ENCODE measurements around the gene KRTAP4-11. TPM values are rescaled to one million over a fixed set of nuclear protein-coding genes. Genes with fewer than 3 reads are reported as not detected.
"Not testable (repeated sequence)": the region's sequence is repeated elsewhere in the genome, so short reads cannot be mapped to it uniquely, and the experiment has no call there.

KRTAP4-11 gene
- total RNA-seq, 4 donors from 2014 or later: not detected

DNA sequence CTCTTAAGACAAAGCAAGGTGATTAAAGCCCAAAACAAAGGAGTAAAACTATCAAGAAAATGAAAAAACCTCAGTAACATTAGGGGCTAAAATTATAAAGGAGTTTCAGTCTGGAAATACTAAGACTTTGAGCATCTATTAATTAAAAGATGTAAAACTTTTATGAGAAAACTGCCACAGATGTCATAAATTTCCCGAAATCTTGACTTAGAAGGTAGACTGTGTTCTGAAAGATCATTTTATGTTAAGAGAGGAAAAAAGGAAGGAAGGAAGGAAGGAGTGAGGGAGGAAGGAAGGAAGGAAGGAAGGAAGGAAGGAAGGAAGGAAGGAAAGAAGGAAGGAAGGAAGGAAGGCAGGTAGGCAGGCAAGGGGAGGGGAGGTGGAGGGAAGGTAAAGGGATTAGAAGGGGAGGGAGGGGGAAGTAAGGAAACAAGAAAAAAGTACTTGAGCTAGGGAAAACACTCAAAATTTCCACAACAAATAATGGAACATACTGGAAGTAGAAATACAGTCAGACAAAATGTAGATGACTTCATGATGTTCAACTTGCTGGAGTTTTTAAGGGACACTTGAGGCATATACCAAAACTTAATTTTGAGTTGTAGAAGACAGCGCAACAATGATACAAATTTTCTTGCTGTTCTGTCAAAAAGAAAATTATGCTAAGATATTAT lies 29.5 kb upstream of the KRTAP4-11 start:
- Histone ChIP-seq H3K27me3 (no peaks in the 10 kb centered on the region), H3K36me3 (no peaks in the 10 kb centered on the region), H3K4me3 (no peak overlapping the region), H3K27ac (no peak overlapping the region), H3K9me3 (no peaks in the 10 kb centered on the region), H3K4me1 (no peaks in the 10 kb centered on the region)
- no peak for TF ChIP-seq POLR2A (IDR thresholded peaks at IDR 0.05)
- ATAC-seq: no peak
- intact Hi-C loops (cut with DNase I; ENCODE audit: low total_unique reads) (no loop called here), in situ Hi-C loops (cut with MboI; ENCODE audit: low sequenced_read_pairs in 4 of 4) (no loop called here)
- DNase-seq: no peak

DNA sequence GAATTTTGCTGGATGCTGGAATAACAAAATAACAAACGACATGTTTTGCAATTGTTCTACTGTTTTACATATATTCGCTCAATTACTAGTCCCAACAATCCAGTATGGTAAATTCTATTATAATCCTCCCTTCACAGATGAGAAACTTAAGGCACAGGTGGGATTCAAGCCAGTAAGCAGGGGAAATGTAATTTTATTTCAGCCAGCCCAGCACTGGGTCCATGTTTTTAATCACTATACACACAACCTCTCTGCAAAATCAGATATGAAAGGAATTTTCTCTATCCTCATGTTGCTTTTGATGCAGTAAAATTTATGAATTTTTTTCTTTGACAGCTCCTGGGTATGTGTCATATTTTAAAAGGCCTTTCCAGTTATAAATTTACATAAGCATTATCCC lies 27.1 kb upstream of the KRTAP4-11 start:
- Histone ChIP-seq H3K9me3 (no peaks in the 10 kb centered on the region), H3K27ac (no peak overlapping the region), H3K36me3 (no peaks in the 10 kb centered on the region), H3K4me3 (no peak overlapping the region), H3K4me1 (no peaks in the 10 kb centered on the region), H3K27me3 (no peaks in the 10 kb centered on the region)
- in situ Hi-C loops (cut with MboI; ENCODE audit: low sequenced_read_pairs in 4 of 4): no loop called here
- TF ChIP-seq, protein P1, sequence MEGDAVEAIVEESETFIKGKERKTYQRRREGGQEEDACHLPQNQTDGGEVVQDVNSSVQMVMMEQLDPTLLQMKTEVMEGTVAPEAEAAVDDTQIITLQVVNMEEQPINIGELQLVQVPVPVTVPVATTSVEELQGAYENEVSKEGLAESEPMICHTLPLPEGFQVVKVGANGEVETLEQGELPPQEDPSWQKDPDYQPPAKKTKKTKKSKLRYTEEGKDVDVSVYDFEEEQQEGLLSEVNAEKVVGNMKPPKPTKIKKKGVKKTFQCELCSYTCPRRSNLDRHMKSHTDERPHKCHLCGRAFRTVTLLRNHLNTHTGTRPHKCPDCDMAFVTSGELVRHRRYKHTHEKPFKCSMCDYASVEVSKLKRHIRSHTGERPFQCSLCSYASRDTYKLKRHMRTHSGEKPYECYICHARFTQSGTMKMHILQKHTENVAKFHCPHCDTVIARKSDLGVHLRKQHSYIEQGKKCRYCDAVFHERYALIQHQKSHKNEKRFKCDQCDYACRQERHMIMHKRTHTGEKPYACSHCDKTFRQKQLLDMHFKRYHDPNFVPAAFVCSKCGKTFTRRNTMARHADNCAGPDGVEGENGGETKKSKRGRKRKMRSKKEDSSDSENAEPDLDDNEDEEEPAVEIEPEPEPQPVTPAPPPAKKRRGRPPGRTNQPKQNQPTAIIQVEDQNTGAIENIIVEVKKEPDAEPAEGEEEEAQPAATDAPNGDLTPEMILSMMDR (IDR thresholded peaks at IDR 0.05 in 4 of 5, conservative IDR thresholded peaks at IDR 0.05 in 1 of 5): no peak
- TF ChIP-seq POLR2A (IDR thresholded peaks at IDR 0.05): no peak
- intact Hi-C loops (cut with DNase I; ENCODE audit: low total_unique reads): no loop called here
- ATAC-seq (no peak), DNase-seq (no peak)

DNA sequence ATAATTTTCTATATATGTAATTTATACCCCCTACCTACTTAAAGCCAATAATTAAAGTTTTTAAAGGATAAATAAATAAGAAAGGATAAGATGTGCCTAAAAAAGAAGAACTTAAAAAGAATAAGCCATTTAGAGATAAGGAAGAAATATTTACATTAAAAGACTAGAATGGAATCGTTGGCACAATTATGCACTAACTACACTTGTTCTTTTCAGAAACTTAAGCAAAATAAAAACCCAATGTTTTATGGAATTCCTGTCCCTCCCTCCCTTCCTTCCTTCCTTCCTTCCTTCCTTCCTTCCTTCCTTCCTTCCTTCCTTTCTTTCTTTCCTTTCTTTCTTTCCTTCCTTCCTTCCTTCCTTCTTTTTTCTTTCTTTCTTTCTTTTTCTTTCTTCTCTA lies 26.7 kb upstream of the KRTAP4-11 start:
- Histone ChIP-seq H3K36me3 (no peaks in the 10 kb centered on the region), H3K27me3 (no peaks in the 10 kb centered on the region), H3K4me1 (no peaks in the 10 kb centered on the region), H3K27ac (no peak overlapping the region), H3K4me3 (no peak overlapping the region), H3K9me3 (no peaks in the 10 kb centered on the region)
- ATAC-seq: no peak
- TF ChIP-seq, protein P1 (IDR thresholded peaks at IDR 0.05 in 4 of 5, conservative IDR thresholded peaks at IDR 0.05 in 1 of 5): no peak
- no peak for DNase-seq
- intact Hi-C loops (cut with DNase I; ENCODE audit: low total_unique reads) (no loop called here), in situ Hi-C loops (cut with MboI; ENCODE audit: low sequenced_read_pairs in 4 of 4) (no loop called here)

DNA sequence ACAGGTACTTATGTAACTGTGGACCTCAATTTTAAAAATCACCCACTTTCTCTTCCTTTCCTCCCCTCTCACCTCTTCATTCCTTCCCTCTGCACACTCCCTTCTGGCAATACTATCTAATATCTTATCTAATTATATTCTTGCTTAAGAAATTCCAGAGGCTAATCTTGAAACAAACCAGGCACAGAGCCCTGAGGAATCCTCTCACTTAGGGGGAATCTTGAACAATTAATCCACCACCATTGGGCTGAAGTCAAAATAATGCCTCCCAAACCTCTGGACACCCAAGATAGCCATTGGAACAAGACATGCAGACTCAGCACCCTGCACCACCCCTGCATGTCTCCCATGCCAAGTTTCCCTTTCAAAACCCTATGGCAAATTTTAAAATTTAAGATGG lies 23.2 kb upstream of the KRTAP4-11 start:
- TF ChIP-seq, protein P1 (IDR thresholded peaks at IDR 0.05 in 4 of 5, conservative IDR thresholded peaks at IDR 0.05 in 1 of 5): no peak
- no peak for TF ChIP-seq POLR2A (IDR thresholded peaks at IDR 0.05)
- Histone ChIP-seq H3K27me3 (peaks cover 0 to 3% (median 0%) of the 10 kb centered on the region in 3 donors), H3K9me3 (no peaks in the 10 kb centered on the region), H3K4me1 (no peaks in the 10 kb centered on the region), H3K36me3 (no peaks in the 10 kb centered on the region), H3K4me3 (no peak overlapping the region), H3K27ac (no peak overlapping the region)
- intact Hi-C loops (cut with DNase I; ENCODE audit: low total_unique reads) (no loop called here), in situ Hi-C loops (cut with MboI; ENCODE audit: low sequenced_read_pairs in 4 of 4) (no loop called here)
- ATAC-seq (no peak), DNase-seq (no peak)

DNA sequence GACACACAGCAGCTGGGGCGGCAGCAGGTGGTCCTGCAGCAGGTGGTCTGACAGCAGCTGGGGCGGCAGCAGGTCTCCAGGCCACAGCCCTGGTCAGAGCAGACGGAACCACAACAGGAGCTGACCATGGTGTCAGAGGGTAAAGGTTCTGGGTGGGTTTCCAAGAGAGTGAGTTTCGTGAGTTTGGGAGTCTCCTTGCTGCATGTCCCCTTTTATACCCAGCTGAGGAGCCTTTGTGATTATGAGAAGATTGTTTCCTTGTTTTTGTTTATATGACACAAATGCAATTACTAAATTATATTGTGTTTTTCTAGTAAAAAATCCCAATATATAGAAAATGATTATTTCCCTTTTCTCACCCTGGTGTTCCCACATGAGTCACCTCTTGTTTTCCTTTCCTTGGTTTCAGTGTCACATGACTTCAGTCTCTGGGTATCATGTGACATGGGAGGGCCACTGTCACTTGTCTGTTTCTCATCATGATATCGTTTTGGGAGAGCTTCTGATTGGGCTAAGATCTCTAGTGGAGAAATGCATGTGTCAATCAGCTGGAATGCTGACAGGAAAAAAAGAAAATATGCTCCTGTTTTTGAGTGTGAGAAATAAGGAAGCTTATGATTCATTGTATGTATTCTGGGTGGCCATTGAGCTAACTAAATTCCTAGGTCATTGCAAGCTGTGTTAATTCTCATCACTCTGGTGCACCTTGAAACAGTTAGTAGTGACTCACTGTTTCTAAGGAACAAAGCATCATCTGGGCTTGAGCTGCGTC lies 22.4 kb upstream of the KRTAP4-11 start, which contains the start of gene KRTAP4-6:
Gene KRTAP4-6, minus strand, starts transcription at position 185 of the 772 bp plus-strand sequence. Its CDS starts 57 bp downstream, at position 128.
- Histone ChIP-seq H3K9me3 (no peaks in the 10 kb centered on the region), H3K27ac (no peak within 1 kb of the TSS), H3K36me3 (no peaks in the 10 kb centered on the region), H3K27me3 (peaks cover 0 to 3% (median 0%) of the 10 kb centered on the region in 3 donors), H3K4me1 (no peaks in the 10 kb centered on the region), H3K4me3 (no peak within 1 kb of the TSS)
- intact Hi-C loops (cut with DNase I; ENCODE audit: low total_unique reads) (no loop called here), in situ Hi-C loops (cut with MboI; ENCODE audit: low sequenced_read_pairs in 4 of 4) (no loop called here)
- ATAC-seq (no peak), DNase-seq (no peak)
- TF ChIP-seq, protein P1 (IDR thresholded peaks at IDR 0.05 in 4 of 5, conservative IDR thresholded peaks at IDR 0.05 in 1 of 5): no peak
- TF ChIP-seq POLR2A (IDR thresholded peaks at IDR 0.05): no peak

DNA sequence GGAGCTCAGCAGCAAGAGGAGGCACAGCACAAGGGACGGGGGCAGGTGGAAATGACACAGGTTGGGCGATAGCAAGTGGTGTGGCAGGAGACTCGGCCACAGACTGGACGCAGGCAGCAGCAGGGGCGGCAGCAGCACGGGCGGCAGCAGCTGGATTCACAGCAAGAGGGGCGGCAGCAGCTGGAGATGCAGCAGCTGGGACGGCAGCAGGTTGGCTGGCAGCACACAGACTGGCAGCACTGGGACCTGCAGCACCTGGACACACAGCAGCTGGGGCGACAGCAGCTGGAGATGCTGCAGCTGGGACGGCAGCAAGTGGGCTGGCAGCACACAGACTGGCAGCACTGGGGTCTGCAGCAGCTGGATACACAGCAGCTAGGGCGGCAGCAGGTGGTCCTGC lies 21.7 kb upstream of the KRTAP4-11 start:
- H3K27me3 ChIP-seq; H3K27ac ChIP-seq; H3K36me3 ChIP-seq; H3K9me3 ChIP-seq; ATAC-seq; intact Hi-C loops (cut with DNase I; ENCODE audit: low total_unique reads); H3K4me1 ChIP-seq; in situ Hi-C loops (cut with MboI; ENCODE audit: low sequenced_read_pairs in 4 of 4); H3K4me3 ChIP-seq; DNase-seq: not testable (repeated sequence)

Data from gastrocnemius medialis (tissue), 4 donors.